Femur (tissue), 1 donor: ENCODE measurements around the gene ADK.

Experiments used
- DNase-seq: peaks from one replicate; pipeline ENCODE4 v3.0.0-alpha.2; 2017

ADK gene

DNA sequence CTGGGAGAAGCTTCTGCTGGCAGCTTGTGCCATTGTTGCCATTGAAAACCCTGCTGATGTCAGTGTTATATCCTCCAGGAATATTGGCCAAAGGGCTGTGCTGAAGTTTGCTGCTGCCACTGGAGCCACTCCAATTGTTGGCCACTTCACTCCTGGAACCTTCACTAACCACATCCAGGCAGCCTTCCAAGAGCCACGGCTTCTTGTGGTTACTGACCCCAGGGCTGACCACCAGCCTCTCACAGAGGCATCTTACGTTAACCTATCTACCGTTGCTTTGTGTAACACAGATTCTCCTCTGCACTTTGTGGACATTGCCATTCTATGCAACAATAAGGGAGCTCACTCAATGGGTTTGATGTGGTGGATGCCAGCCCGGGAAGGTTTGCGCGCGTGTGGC lies 220.7 kb downstream of the ADK start:
- peak; percentile 23 for DNase-seq

- DNase-seq, result no peak
Observed at GRCh38 chr10:74373059-74373458, 222.0 kb downstream of the ADK start.

GRCh38 chr10:74377476-74377875 lies 226.5 kb downstream of the ADK start:
- no peak for DNase-seq

DNA sequence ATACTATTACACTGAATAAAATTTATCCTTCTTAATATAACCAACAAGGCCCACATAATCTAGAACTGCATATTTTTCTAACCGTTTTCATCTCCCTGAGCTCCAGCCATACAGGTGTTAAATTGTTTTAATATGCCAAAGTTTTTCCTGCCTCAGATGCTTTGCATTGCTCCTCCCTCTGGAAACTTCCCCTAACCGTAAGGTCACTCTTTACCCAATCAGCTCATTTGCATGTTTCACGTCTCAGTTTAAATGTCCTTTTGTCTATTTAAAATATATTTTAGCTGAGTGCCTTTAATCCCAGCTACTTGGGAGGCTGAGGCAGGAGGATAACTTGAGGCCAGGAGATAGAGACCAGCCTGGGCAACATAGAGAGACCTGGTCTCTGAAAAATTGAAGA lies 228.5 kb downstream of the ADK start:
- no peak for DNase-seq

GRCh38 chr10:74380795-74381194 lies 229.8 kb downstream of the ADK start:
- DNase-seq, result no peak

DNA sequence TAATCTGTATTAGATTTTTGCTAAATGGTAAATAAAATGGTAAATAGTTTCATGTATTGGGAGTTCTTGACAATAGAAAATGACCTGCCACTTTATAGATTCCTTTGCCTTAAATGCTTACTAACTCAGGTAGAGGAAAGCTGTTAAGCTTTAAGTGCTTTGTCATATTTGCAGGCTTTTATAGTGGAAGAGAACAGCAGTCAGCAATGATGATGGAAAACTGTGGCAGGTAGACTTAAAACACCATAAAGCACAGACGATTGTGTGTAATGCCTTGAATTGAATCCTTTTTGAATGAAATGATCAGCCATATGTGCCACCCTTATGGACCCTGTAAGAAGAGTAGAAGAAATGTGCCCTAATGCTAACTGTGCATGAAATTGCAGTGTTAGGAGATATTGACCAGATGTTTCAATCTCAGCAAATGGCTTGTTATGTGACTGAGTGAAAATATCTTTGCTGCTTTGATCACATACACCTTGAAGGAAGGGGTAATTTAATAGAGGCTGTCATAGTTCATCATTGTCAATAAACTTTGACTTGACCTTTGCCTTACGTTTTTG lies 230.4 kb downstream of the ADK start:
- no peak for DNase-seq

- DNase-seq, result no peak
Observed at GRCh38 chr10:74382663-74383062, 231.6 kb downstream of the ADK start.

DNA sequence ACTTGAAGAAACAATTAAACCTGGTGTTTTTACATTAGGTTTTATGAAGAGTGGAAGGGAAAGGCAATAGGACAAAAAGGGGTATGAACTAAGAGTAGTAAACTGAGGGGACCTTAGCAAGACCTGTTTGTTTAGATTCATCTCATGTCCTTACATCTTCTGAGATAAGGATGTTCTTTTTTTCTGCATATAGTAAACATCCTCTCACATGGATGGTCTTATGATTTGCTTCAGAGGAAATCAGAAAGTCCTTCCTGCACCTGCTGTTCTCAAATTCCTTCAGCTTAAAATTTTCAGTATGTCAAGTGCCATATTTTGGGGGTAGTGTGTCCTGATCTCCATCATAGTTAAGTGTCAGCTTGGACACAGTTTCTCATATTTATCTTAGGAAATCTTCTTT lies 232.6 kb downstream of the ADK start:
- DNase-seq, result no peak

DNA sequence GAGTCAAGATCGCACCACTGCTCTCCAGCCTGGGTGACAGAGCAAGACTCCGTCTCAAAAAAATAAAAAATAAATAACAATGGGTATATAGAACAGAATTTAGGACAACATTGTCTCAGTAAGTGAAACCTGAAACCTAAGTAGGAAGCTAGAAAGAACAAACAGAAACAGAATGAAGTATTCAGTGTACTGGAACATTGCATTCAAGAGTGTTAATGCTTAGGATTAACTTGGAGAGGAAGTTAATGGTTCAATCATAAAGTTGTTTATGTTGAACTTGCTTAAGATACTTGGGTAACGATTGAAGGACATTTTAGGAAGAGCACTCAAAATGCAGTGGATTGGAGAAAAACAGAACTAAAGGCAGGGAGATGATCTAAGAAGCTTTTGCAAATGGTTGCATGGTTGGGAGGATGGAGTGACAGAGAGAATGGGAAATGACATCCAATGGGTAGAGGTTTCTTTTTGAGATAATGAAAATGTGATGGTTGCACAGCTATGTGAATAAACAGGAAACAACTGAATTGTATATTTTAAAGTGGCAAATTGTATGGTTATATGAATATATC lies 233.7 kb downstream of the ADK start:
- DNase-seq, result no peak

- no peak for DNase-seq
Observed at GRCh38 chr10:74388801-74389200, 237.8 kb downstream of the ADK start.

DNA sequence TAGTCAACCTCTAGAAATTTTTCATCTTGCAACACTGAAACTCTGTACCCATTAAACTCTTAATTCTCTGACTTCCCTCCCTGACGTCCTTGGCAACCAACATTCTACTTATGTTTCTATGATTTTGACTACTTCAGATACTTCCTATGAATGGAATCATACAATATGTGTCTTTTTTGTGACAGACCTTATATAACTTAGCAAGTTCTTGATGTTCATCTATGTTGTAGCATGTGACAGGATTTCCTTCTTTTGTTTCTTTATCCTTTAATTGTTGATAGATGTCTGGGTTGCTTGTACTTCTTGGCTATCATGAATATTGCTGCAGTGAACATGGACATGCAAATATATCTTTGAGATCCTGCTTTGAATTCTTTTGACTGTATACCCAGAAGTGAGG lies 240.8 kb downstream of the ADK start:
- no peak for DNase-seq

- no peak for DNase-seq
Observed at GRCh38 chr10:74394416-74394969, 243.5 kb downstream of the ADK start.

- DNase-seq, result no peak
Observed at GRCh38 chr10:74400186-74400585, 249.2 kb downstream of the ADK start.

DNA sequence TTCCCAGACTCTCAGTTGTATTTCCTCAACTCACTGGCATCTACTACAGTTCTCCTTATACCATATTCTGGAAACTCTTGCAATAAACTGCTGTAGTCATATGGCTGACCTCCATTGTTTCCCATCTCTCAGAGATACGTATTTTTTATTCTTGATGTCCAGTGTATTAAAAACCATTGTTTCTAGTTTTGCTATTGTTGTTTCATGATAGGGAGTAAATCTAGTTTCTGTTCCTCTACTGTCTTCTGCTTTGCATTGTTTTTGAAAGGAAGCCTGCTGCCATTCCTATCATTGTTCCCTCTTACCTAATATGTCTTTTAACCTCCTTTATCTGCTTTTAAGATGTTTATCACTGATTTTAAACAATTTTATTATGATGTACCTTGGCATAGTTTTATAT lies 255.0 kb downstream of the ADK start:
- DNase-seq, result no peak

GRCh38 chr10:74415146-74415839 lies 264.3 kb downstream of the ADK start:
- no peak for DNase-seq

GRCh38 chr10:74417397-74417796 lies 266.4 kb downstream of the ADK start:
- no peak for DNase-seq

GRCh38 chr10:74418285-74418872 lies 267.4 kb downstream of the ADK start:
- DNase-seq, result peak; percentile 40

DNA sequence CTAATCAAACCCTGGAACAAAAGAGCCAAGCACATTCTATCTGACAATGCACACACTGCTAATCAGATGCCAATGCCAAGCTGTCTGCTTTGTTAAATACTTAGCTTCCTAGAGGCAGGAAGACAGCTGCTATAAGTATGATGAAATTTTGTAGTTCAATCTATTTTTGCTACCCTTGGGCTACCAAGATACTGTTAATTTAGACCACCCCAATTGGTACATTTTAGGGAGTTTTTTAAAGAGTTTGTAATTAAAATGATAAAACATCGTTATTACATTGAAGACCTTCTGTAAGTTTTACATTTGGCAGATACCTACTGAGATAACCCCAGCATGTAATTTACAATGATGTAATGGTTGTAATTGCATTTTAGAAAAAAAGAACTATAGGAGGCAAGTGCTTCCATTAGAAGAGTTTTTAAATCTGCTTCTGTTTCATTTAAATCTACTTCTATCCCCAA lies 268.5 kb downstream of the ADK start:
- no peak for DNase-seq

- no peak for DNase-seq
Observed at GRCh38 chr10:74419958-74420375, 268.9 kb downstream of the ADK start.

DNA sequence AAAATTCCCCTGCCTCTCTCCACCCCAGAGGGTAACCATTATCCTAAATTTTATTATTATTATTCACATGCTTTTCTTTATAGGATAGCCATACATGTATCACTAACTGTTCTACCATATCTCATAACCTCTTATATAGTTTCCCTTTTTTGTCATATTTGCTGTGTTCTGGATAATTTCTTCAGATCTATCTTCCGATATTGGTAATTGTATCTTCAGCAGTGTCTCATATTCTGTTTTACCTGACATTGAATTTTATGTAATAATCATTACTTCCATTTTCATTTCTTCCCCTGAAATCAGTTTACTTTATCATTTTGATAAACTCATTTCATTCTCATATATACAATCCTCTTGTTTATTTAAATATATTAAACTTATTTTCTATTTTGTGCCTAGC lies 273.5 kb downstream of the ADK start:
- DNase-seq, result no peak

- DNase-seq, result no peak
Observed at GRCh38 chr10:74425456-74426001, 274.5 kb downstream of the ADK start.

DNA sequence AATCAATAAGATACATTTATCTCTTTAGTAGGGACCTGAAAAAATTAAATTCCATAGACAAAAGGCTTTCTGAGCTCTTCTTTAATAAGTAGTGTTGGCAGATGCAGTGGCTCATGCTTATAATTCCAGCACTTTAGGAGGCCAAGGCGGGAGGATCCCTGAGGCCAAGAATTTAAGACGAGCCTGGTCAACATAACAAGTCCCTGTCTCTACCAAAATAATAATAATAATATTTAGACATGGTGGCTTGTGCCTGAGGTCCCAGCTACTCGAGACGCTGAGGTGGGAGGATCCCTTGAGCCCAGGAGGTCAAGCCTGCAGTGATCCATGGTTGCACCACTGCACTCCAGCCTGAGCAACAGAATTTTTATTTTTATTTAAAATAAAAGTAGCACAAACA lies 280.8 kb downstream of the ADK start:
- DNase-seq, result no peak

DNA sequence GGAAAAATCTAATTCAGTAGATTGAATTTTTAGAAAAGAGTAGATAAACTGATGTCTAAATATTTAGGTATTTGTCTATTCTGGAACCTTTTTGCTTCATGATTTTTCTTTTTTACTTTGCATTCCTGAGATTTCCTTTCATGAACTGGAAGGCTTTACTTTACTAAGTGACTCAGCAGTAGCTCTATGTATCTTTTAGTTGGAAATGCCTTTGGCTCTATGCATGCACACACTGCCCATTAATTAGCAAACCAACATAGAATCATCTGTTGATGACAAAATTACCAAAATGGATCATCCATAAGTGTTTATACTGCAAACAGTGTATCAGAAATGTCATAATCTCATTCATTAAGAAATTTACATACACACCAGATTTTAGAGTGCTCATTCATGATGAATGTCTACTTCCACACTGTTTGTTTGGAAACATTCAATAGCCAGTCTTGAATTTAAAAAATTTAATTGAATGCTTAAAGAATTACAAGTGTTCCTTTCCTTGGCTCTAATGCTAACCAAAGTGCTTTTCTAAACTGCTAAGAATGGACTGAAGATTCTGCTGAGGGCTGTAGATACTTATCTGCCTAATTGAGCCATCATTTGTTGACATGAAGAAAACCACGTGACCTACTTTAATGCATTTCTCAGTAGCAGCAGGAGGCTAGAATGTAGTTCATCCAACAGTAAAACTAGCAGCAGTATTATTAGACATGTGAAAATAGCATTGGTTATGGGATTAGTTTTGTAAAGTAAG lies 282.0 kb downstream of the ADK start:
- DNase-seq, result no peak
